Measurements from ENCODE around the gene PTP4A2.

Gene PTP4A2

GRCh38 chr1:31857863-31858262 is 80.3 kb downstream of the PTP4A2 start:
- no peak for DNase-seq
